K562 (cell line): ENCODE data around the gene TM2D3.

Source experiments
- ETS2 ChIP-seq: IDR thresholded peaks from 2 replicates; pipeline ENCODE4 v1.6.1; 2016; ENCODE audit warnings: borderline replicate concordance, missing genetic modification characterization, mild to moderate bottlenecking, moderate library complexity, missing compliant biosample characterization; ENCODE audit not compliant: poor library complexity, severe bottlenecking
- MTA1 ChIP-seq: fragments of 450-650 bp; IDR thresholded peaks from 2 replicates; pipeline ENCODE4 v1.6.1; 2017; ENCODE audit warnings: borderline replicate concordance
- PHF20 ChIP-seq: fragments of 450-650 bp; IDR thresholded peaks from 2 replicates; pipeline ENCODE4 v1.6.1; 2018; ENCODE audit not compliant: partially characterized antibody
- POLR2A ChIP-seq: fragments of 450-650 bp; conservative IDR thresholded peaks from 2 replicates; pipeline ENCODE4 v1.6.1; 2016
- SIX5 ChIP-seq, 2 experiments: IDR thresholded peaks; 2 replicates each; pipeline ENCODE4 v1.6.1; 2011; ENCODE audit warnings: low read length in 2 of 2, borderline replicate concordance in 1 of 2, low read depth in 1 of 2, mild to moderate bottlenecking in 1 of 2, moderate library complexity in 1 of 2; ENCODE audit not compliant: insufficient read depth in 1 of 2
- SREBF2 ChIP-seq: sonication (generic); formaldehyde crosslinking; IDR thresholded peaks from 2 replicates; pipeline ENCODE4 v1.4.0; 2020; ENCODE audit warnings: mild to moderate bottlenecking, missing genetic modification reagents
- TRIM24 ChIP-seq, 2 experiments: fragments of 450-650 bp; IDR thresholded peaks; 2 replicates each; pipeline ENCODE4 v1.6.1; 2016
- XRCC3 ChIP-seq: fragments of 450-650 bp; IDR thresholded peaks from 2 replicates; pipeline ENCODE4 v1.6.1; 2017; ENCODE audit warnings: mild to moderate bottlenecking, moderate library complexity
- ZNF134 ChIP-seq: fragments of 250-450 bp; sonication (Bioruptor Pico); conservative IDR thresholded peaks from 2 replicates; pipeline ENCODE4 v1.4.0; 2020
- TF ChIP-seq, protein P1 (sequence below): IDR thresholded peaks from 3 replicates; pipeline ENCODE4 v1.6.1; 2011; ENCODE audit warnings: borderline replicate concordance, mild to moderate bottlenecking; ENCODE audit not compliant: insufficient read length, insufficient read depth
- TF ChIP-seq, protein P2 (sequence below): fragments of 450-650 bp; IDR thresholded peaks from 2 replicates; pipeline ENCODE4 v1.6.1; 2018; ENCODE audit warnings: mild to moderate bottlenecking, low read depth; ENCODE audit not compliant: partially characterized antibody
- TF ChIP-seq, protein P3 (sequence below): sonication (generic); formaldehyde crosslinking; IDR thresholded peaks from 2 replicates; pipeline ENCODE4 v1.8.1; 2023; ENCODE audit warnings: mild to moderate bottlenecking, missing genetic modification reagents

DNA sequence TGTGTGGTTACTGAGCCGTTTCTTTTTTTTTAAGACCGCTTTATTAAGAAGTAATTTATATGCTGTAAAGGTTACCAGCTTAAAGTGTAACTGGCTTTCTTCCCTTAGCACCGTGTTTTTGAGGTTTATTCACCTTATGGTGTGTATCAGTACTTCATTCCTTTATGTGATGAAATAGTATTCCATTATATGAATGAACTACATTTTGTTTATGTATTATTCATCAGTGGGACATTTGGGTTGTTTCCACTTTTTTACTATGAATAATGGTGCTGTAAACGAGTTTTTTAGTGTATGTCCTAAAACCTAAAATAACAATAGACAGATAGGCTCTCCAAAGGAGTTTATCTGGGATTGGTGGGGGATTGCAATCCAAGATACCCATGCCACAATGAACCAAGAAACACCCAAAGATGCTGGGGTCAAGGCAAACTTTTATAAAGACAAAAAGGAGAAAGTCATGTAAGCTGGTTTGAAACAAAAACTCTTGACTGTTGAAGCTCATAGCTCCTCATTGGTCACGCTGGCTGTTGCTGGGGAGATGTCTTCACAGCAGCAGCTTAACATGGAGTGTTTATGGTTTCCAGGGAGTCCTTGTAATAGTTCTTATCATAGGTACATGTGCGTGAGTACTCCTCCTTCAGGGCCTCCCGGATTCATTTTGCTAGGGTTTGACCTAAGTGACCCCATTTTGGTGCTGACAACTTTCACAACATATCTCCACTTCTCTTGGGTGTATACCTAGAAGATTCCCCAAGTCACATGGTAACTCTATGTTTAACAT lies 16.0 kb downstream of the TM2D3 start:
- TF ChIP-seq, protein P1, sequence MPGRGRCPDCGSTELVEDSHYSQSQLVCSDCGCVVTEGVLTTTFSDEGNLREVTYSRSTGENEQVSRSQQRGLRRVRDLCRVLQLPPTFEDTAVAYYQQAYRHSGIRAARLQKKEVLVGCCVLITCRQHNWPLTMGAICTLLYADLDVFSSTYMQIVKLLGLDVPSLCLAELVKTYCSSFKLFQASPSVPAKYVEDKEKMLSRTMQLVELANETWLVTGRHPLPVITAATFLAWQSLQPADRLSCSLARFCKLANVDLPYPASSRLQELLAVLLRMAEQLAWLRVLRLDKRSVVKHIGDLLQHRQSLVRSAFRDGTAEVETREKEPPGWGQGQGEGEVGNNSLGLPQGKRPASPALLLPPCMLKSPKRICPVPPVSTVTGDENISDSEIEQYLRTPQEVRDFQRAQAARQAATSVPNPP, result no peak
- TF ChIP-seq ZNF134 (CRISPR knock-in tag) (no peak), POLR2A (no peak), MTA1 (no peak), SREBF2 (CRISPR knock-in tag) (no peak), XRCC3 (no peak), PHF20 (no peak), ETS2 (tag) (no peak), SIX5 (IDR thresholded peaks at IDR 0.05; ENCODE audit: borderline replicate concordance in 1 of 2, insufficient read depth in 1 of 2, low read depth in 1 of 2, low read length in 2 of 2) (no peak), TRIM24 (IDR thresholded peaks at IDR 0.05) (no peak)
- TF ChIP-seq, protein P2, sequence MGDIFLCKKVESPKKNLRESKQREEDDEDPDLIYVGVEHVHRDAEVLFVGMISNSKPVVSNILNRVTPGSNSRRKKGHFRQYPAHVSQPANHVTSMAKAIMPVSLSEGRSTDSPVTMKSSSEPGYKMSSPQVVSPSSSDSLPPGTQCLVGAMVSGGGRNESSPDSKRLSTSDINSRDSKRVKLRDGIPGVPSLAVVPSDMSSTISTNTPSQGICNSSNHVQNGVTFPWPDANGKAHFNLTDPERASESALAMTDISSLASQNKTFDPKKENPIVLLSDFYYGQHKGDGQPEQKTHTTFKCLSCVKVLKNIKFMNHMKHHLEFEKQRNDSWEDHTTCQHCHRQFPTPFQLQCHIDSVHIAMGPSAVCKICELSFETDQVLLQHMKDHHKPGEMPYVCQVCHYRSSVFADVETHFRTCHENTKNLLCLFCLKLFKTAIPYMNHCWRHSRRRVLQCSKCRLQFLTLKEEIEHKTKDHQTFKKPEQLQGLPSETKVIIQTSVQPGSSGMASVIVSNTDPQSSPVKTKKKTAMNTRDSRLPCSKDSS, result no peak
- TF ChIP-seq, protein P3, sequence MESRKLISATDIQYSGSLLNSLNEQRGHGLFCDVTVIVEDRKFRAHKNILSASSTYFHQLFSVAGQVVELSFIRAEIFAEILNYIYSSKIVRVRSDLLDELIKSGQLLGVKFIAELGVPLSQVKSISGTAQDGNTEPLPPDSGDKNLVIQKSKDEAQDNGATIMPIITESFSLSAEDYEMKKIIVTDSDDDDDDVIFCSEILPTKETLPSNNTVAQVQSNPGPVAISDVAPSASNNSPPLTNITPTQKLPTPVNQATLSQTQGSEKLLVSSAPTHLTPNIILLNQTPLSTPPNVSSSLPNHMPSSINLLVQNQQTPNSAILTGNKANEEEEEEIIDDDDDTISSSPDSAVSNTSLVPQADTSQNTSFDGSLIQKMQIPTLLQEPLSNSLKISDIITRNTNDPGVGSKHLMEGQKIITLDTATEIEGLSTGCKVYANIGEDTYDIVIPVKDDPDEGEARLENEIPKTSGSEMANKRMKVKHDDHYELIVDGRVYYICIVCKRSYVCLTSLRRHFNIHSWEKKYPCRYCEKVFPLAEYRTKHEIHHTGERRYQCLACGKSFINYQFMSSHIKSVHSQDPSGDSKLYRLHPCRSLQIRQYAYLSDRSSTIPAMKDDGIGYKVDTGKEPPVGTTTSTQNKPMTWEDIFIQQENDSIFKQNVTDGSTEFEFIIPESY, result no peak
